Naive thymus-derived CD4-positive, alpha-beta T cell (primary cell): Measurements from ENCODE around the gene SH2D4B. TPM values are rescaled to one million over a fixed set of nuclear protein-coding genes. Genes with fewer than 3 reads are reported as not detected.

Source experiments
- polyA plus RNA-seq, 2 donors: library from polyadenylated mRNA; unstranded; fragments of 300-500 nt; fragmentation: Illumina TruSeq; gene quantifications; one replicate each; pipeline ENCODE4 v1.2.3, GENCODE V29; 2021
- total RNA-seq, 6 experiments: library from RNA in 5 of 6; stranded (reverse) in 5 of 6; gene quantifications; 1 replicate in 5 of 6; 2 replicates in 1 of 6; pipeline ENCODE4 v1.2.3 and lab custom pipeline; 2021 to 2026

The SH2D4B gene
- total and polyA plus RNA-seq, 7 experiments from 2014 or later, result 0.10 to 0.51 (median 0.14) TPM; not detected in 2

Other genes with a start within 250 kb of the SH2D4B start
- not detected for gene MAT1A, start 248.2 kb upstream of the SH2D4B start, total RNA-seq
- gene MAT1A, start 248.2 kb upstream of the SH2D4B start, polyA plus RNA-seq, result not detected
- not detected for gene DYDC1, start 181.1 kb upstream of the SH2D4B start, total RNA-seq
- gene DYDC1, start 181.1 kb upstream of the SH2D4B start, polyA plus RNA-seq, result not detected
- not detected for gene DYDC2, start 181.1 kb upstream of the SH2D4B start, total RNA-seq
- not detected for gene DYDC2, start 181.1 kb upstream of the SH2D4B start, polyA plus RNA-seq
- 1 to 10 TPM; 5.6 to 9.7 (median 8.5) TPM for gene PRXL2A, start 129.4 kb upstream of the SH2D4B start, total RNA-seq
- gene PRXL2A, start 129.4 kb upstream of the SH2D4B start, polyA plus RNA-seq, result 10 to 100 TPM; 15.4 to 20.1 TPM
- 100 to 1,000 TPM; 135 to 165 (median 160) TPM for gene TSPAN14, start 83.6 kb upstream of the SH2D4B start, total RNA-seq
- 100 to 1,000 TPM; 179 to 386 TPM for gene TSPAN14, start 83.6 kb upstream of the SH2D4B start, polyA plus RNA-seq